HepG2 (cell line): ENCODE measurements around the gene MROH2A. TPM values are rescaled to one million over a fixed set of nuclear protein-coding genes. Genes with fewer than 3 reads are reported as not detected.

Experiments used
- BRD4 ChIP-seq: sonication (generic); formaldehyde crosslinking; IDR thresholded peaks from 2 replicates; pipeline ENCODE4 v1.4.0; 2020; ENCODE audit warnings: missing genetic modification reagents
- CSRNP1 ChIP-seq: sonication (generic); formaldehyde crosslinking; IDR thresholded peaks from 2 replicates; pipeline ENCODE4 v1.8.1; 2023; ENCODE audit warnings: mild to moderate bottlenecking, missing genetic modification reagents
- FOXM1 ChIP-seq: sonication (generic); formaldehyde crosslinking; IDR thresholded peaks from 2 replicates; pipeline ENCODE4 v1.5.0; 2020; ENCODE audit warnings: missing genetic modification reagents
- KDM1A ChIP-seq: IDR thresholded peaks from 2 replicates; pipeline ENCODE4 v1.6.1; 2016; ENCODE audit warnings: missing compliant biosample characterization
- KLF11 ChIP-seq: IDR thresholded peaks from 2 replicates; pipeline ENCODE4 v1.6.1; 2016; ENCODE audit warnings: missing compliant biosample characterization
- MAFK ChIP-seq, 2 experiments: IDR thresholded peaks in 1 of 2; conservative IDR thresholded peaks in 1 of 2; 2 replicates each; pipeline ENCODE4 v1.6.1; 2011; ENCODE audit warnings: improper control_type of control experiment in 2 of 2, low read length in 2 of 2
- MEF2D ChIP-seq: sonication (generic); formaldehyde crosslinking; IDR thresholded peaks from 2 replicates; pipeline ENCODE4 v1.5.1; 2020; ENCODE audit warnings: mild to moderate bottlenecking, missing genetic modification reagents
- NAIF1 ChIP-seq: sonication (generic); formaldehyde crosslinking; IDR thresholded peaks from 2 replicates; pipeline ENCODE4 v1.5.0; 2020; ENCODE audit warnings: mild to moderate bottlenecking, missing genetic modification reagents, borderline replicate concordance
- SMAD3 ChIP-seq: sonication (generic); formaldehyde crosslinking; IDR thresholded peaks from 2 replicates; pipeline ENCODE4 v1.4.0; 2020; ENCODE audit warnings: missing genetic modification reagents
- SRSF1 ChIP-seq: fragments of 200-400 bp; formaldehyde crosslinking; optimal IDR thresholded peaks from 2 replicates; pipeline ENCODE3; 2017; ENCODE audit warnings: mild to moderate bottlenecking, low read depth, low read length, moderate library complexity
- THYN1 ChIP-seq: sonication (generic); formaldehyde crosslinking; IDR thresholded peaks from 2 replicates; pipeline ENCODE4 v1.8.1; 2023; ENCODE audit warnings: low read depth, mild to moderate bottlenecking, moderate library complexity, missing genetic modification reagents, borderline replicate concordance
- ZEB1 ChIP-seq: IDR thresholded peaks from 2 replicates; pipeline ENCODE4 v1.6.1; 2012; ENCODE audit warnings: mild to moderate bottlenecking, low read depth, inconsistent platforms; ENCODE audit not compliant: insufficient replicate concordance
- ZNF430 ChIP-seq: sonication (generic); formaldehyde crosslinking; IDR thresholded peaks from 2 replicates; pipeline ENCODE4 v1.9.0; 2021; ENCODE audit warnings: mild to moderate bottlenecking, missing genetic modification reagents
- ZNF550 ChIP-seq: sonication (generic); formaldehyde crosslinking; IDR thresholded peaks from 2 replicates; pipeline ENCODE4 v1.4.0; 2020; ENCODE audit warnings: mild to moderate bottlenecking, missing genetic modification reagents, borderline replicate concordance
- ZNF792 ChIP-seq: IDR thresholded peaks from 2 replicates; pipeline ENCODE4 v1.6.1; 2016
- ZZZ3 ChIP-seq: sonication (generic); formaldehyde crosslinking; IDR thresholded peaks from 2 replicates; pipeline ENCODE4 v1.4.0; 2020; ENCODE audit warnings: missing genetic modification reagents, mild to moderate bottlenecking, borderline replicate concordance
- polyA plus RNA-seq, 8 experiments: library from polyadenylated mRNA; depleted of rRNA in 3 of 8; stranded (reverse) in 7 of 8; unstranded in 1 of 8; fragments of >200 nt; fragmentation: Illumina TruSeq in 4 of 8; extraction: Trizol in 4 of 8; gene quantifications; 2 replicates each; pipeline versions ENCODE4 v1.2.1 to v1.2.3, GENCODE V29; 2011 to 2016; ENCODE audit warnings: low read depth in 4 of 8, missing spikeins in 1 of 8, mixed read lengths in 1 of 8; ENCODE audit not compliant: insufficient read depth in 1 of 8
- total RNA-seq, 5 experiments: library from RNA; depleted of rRNA; stranded (reverse); fragments of >200 nt; fragmentation: Illumina TruSeq; extraction: Trizol; gene quantifications; 2 replicates each; pipeline ENCODE4 v1.2.3, GENCODE V29; 2016; ENCODE audit warnings: low read depth in 1 of 5
- TF ChIP-seq, protein P1 (sequence below): sonication (generic); formaldehyde crosslinking; IDR thresholded peaks from 2 replicates; pipeline ENCODE4 v1.5.0; 2020; ENCODE audit warnings: mild to moderate bottlenecking, missing genetic modification reagents, moderate library complexity
- TF ChIP-seq, protein P2 (sequence below): sonication (generic); formaldehyde crosslinking; IDR thresholded peaks from 2 replicates; pipeline ENCODE4 v1.5.1; 2020; ENCODE audit warnings: mild to moderate bottlenecking, missing genetic modification reagents, moderate library complexity
- TF ChIP-seq, protein P3 (sequence below): IDR thresholded peaks from 2 replicates; pipeline ENCODE4 v1.6.1; 2016; ENCODE audit warnings: mild to moderate bottlenecking, missing biosample characterization, missing genetic modification reagents
- TF ChIP-seq, protein P4 (sequence below): sonication (generic); formaldehyde crosslinking; IDR thresholded peaks from 2 replicates; pipeline ENCODE4 v1.8.1; 2023; ENCODE audit warnings: missing genetic modification reagents, inconsistent platforms, borderline replicate concordance

The MROH2A gene
- total and polyA plus RNA-seq, 2 of the 13 experiments (the other 11 are each of a cell fraction or from before 2014, with no cell fraction given): 0.03 to 0.04 TPM

DNA sequence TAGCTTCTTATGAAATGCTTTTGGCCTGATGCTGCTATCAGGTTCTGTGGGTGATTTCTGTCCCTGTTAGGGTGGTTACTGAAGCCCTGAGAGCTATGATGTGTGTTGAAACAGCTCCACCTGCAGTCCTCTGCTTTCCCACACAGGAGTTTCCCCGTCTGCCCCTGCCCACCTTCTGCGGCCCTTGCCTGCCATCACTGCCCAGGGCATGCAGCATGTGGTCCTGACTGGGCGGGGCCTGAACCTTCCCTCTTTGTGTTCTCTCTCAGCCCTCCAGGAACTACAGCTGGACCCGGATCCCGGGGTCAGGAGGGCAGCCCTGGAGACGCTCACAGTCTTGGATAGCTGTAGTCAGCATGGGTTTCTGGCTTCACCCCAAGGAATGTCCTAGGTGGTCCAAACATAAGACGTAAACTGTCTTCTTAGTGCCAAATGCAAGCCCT is 54.8 kb downstream of the MROH2A start (continued):
- TF ChIP-seq, protein P1, sequence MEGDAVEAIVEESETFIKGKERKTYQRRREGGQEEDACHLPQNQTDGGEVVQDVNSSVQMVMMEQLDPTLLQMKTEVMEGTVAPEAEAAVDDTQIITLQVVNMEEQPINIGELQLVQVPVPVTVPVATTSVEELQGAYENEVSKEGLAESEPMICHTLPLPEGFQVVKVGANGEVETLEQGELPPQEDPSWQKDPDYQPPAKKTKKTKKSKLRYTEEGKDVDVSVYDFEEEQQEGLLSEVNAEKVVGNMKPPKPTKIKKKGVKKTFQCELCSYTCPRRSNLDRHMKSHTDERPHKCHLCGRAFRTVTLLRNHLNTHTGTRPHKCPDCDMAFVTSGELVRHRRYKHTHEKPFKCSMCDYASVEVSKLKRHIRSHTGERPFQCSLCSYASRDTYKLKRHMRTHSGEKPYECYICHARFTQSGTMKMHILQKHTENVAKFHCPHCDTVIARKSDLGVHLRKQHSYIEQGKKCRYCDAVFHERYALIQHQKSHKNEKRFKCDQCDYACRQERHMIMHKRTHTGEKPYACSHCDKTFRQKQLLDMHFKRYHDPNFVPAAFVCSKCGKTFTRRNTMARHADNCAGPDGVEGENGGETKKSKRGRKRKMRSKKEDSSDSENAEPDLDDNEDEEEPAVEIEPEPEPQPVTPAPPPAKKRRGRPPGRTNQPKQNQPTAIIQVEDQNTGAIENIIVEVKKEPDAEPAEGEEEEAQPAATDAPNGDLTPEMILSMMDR (CRISPR knock-in tag): peak; percentile 82
- TF ChIP-seq ZNF550 (CRISPR knock-in tag) (no peak), NAIF1 (CRISPR knock-in tag) (no peak), KDM1A (CRISPR knock-in tag) (no peak), MAFK (conservative IDR thresholded peaks at IDR 0.05 in 1 of 2, IDR thresholded peaks at IDR 0.05 in 1 of 2; ENCODE audit: low read length in 2 of 2) (no peak), SMAD3 (CRISPR knock-in tag) (no peak), KLF11 (CRISPR knock-in tag) (no peak), CSRNP1 (CRISPR knock-in tag) (no peak), BRD4 (no peak), MEF2D (CRISPR knock-in tag) (no peak), ZNF430 (CRISPR knock-in tag) (no peak), SRSF1 (no peak), FOXM1 (CRISPR knock-in tag) (no peak), ZEB1 (no peak), THYN1 (CRISPR knock-in tag) (no peak), ZZZ3 (CRISPR knock-in tag) (no peak), ZNF792 (CRISPR knock-in tag) (no peak)
- TF ChIP-seq, protein P2, sequence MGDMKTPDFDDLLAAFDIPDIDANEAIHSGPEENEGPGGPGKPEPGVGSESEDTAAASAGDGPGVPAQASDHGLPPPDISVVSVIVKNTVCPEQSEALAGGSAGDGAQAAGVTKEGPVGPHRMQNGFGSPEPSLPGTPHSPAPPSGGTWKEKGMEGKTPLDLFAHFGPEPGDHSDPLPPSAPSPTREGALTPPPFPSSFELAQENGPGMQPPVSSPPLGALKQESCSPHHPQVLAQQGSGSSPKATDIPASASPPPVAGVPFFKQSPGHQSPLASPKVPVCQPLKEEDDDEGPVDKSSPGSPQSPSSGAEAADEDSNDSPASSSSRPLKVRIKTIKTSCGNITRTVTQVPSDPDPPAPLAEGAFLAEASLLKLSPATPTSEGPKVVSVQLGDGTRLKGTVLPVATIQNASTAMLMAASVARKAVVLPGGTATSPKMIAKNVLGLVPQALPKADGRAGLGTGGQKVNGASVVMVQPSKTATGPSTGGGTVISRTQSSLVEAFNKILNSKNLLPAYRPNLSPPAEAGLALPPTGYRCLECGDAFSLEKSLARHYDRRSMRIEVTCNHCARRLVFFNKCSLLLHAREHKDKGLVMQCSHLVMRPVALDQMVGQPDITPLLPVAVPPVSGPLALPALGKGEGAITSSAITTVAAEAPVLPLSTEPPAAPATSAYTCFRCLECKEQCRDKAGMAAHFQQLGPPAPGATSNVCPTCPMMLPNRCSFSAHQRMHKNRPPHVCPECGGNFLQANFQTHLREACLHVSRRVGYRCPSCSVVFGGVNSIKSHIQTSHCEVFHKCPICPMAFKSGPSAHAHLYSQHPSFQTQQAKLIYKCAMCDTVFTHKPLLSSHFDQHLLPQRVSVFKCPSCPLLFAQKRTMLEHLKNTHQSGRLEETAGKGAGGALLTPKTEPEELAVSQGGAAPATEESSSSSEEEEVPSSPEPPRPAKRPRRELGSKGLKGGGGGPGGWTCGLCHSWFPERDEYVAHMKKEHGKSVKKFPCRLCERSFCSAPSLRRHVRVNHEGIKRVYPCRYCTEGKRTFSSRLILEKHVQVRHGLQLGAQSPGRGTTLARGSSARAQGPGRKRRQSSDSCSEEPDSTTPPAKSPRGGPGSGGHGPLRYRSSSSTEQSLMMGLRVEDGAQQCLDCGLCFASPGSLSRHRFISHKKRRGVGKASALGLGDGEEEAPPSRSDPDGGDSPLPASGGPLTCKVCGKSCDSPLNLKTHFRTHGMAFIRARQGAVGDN (CRISPR knock-in tag): peak; percentile 51
- TF ChIP-seq, protein P3, sequence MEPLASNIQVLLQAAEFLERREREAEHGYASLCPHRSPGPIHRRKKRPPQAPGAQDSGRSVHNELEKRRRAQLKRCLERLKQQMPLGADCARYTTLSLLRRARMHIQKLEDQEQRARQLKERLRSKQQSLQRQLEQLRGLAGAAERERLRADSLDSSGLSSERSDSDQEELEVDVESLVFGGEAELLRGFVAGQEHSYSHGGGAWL (CRISPR knock-in tag): no peak
- TF ChIP-seq, protein P4, sequence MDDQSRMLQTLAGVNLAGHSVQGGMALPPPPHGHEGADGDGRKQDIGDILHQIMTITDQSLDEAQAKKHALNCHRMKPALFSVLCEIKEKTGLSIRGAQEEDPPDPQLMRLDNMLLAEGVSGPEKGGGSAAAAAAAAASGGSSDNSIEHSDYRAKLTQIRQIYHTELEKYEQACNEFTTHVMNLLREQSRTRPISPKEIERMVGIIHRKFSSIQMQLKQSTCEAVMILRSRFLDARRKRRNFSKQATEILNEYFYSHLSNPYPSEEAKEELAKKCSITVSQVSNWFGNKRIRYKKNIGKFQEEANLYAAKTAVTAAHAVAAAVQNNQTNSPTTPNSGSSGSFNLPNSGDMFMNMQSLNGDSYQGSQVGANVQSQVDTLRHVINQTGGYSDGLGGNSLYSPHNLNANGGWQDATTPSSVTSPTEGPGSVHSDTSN (CRISPR knock-in tag): no peak
